Measurements from ENCODE around the gene HMOX1.
"Not testable (repeated sequence)": the region's sequence is repeated elsewhere in the genome, so short reads cannot be mapped to it uniquely, and the experiment has no call there.

The HMOX1 gene

DNA sequence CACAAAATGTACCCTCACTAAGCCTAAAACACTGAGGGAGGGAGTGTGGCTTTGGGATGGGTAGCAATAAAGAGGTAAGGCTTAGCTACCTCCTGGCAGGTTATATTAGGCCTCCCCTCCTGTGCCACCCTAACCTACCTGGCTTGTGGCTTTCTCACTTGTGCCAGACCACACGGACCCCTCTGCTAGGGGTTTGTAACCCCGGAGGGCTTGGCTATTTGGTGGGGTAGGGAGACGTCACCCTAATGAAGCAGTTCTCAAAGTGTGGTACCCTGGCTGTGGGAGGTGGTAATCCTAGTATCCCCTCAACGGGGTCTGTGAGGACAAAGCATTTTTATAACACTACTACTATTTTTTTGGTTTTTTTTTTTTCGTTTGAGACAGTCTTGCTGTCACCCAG is 10.0 kb downstream of the HMOX1 start:
- H3K4me1 ChIP-seq (ENCODE audit: control insufficient read depth, insufficient read depth, low read length): no peaks in the 10 kb centered on the region
- H3K27me3 ChIP-seq (ENCODE audit: control insufficient read depth, insufficient read depth, low read length): no peaks in the 10 kb centered on the region
- no peak overlapping the region for H3K4me3 ChIP-seq (ENCODE audit: low read depth, low read length)
- peaks cover 22% of the 10 kb centered on the region for H3K36me3 ChIP-seq (ENCODE audit: control insufficient read depth, insufficient read depth, low read length)
- no peak overlapping the region for H3K9ac ChIP-seq (ENCODE audit: low read depth, low read length)
- H3K9me3 ChIP-seq (ENCODE audit: control insufficient read depth, insufficient read depth, low read length): no peaks in the 10 kb centered on the region

DNA sequence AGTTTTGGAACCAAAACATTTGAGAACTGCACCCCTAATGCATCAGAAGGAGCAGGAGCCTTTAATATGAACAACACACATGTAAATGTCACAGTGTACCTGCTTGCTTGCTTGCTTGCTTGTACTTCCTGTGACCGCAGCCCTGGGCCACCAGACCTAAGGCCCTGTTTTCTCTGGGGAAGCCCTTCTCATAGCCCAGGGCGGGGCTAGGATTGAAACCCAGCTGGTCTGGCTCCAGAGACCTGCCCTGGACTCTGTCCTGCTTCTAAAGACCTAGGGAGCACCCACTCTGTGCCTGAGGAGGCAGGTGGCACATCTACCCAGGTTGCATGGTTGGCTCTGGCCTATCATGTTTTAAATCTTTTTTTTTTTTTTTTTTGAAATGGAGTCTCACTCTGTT is 11.5 kb downstream of the HMOX1 start:
- no peak overlapping the region for H3K9ac ChIP-seq (ENCODE audit: low read depth, low read length)
- no peaks in the 10 kb centered on the region for H3K9me3 ChIP-seq (ENCODE audit: control insufficient read depth, insufficient read depth, low read length)
- H3K36me3 ChIP-seq (ENCODE audit: control insufficient read depth, insufficient read depth, low read length): peaks cover 16% of the 10 kb centered on the region
- H3K4me3 ChIP-seq (ENCODE audit: low read depth, low read length): no peak overlapping the region
- no peaks in the 10 kb centered on the region for H3K4me1 ChIP-seq (ENCODE audit: control insufficient read depth, insufficient read depth, low read length)
- no peaks in the 10 kb centered on the region for H3K27me3 ChIP-seq (ENCODE audit: control insufficient read depth, insufficient read depth, low read length)

DNA sequence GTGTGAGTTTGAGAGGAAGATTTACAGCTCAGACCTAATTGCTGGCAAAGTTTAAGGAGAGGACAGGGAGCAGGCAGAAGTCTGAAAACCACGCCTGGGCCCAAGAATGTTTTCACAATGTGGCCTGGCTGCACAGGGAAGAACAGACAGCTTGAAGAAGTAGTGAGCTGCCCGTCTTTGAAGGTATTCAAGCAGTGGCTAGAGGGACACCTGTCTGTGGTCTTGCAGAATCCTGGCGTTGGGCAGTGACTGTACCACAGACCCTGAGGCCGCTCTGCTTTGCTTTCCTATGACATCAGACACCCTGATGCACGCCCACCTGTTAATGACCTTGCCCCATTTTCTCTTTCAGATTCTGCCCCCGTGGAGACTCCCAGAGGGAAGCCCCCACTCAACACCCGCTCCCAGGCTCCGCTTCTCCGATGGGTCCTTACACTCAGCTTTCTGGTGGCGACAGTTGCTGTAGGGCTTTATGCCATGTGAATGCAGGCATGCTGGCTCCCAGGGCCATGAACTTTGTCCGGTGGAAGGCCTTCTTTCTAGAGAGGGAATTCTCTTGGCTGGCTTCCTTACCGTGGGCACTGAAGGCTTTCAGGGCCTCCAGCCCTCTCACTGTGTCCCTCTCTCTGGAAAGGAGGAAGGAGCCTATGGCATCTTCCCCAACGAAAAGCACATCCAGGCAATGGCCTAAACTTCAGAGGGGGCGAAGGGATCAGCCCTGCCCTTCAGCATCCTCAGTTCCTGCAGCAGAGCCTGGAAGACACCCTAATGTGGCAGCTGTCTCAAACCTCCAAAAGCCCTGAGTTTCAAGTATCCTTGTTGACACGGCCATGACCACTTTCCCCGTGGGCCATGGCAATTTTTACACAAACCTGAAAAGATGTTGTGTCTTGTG is 12.5 kb downstream of the HMOX1 start:
- H3K27me3 ChIP-seq (ENCODE audit: control insufficient read depth, insufficient read depth, low read length): no peaks in the 10 kb centered on the region
- H3K9me3 ChIP-seq (ENCODE audit: control insufficient read depth, insufficient read depth, low read length): no peaks in the 10 kb centered on the region
- H3K36me3 ChIP-seq (ENCODE audit: control insufficient read depth, insufficient read depth, low read length): peaks cover 12% of the 10 kb centered on the region
- no peak overlapping the region for H3K9ac ChIP-seq (ENCODE audit: low read depth, low read length)
- no peak overlapping the region for H3K4me3 ChIP-seq (ENCODE audit: low read depth, low read length)
- H3K4me1 ChIP-seq (ENCODE audit: control insufficient read depth, insufficient read depth, low read length): no peaks in the 10 kb centered on the region

DNA sequence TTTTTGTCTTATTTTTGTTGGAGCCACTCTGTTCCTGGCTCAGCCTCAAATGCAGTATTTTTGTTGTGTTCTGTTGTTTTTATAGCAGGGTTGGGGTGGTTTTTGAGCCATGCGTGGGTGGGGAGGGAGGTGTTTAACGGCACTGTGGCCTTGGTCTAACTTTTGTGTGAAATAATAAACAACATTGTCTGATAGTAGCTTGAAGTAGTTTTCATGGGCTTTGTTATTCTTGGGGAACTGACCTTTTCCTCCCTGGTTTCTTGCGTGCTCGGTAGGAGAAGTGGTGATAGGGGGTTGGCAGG is 13.1 kb downstream of the HMOX1 start:
- Histone ChIP-seq H3K27me3 (ENCODE audit: control insufficient read depth, insufficient read depth, low read length) (no peaks in the 10 kb centered on the region), H3K4me3 (ENCODE audit: low read depth, low read length) (no peak overlapping the region), H3K9ac (ENCODE audit: low read depth, low read length) (no peak overlapping the region), H3K36me3 (ENCODE audit: control insufficient read depth, insufficient read depth, low read length) (peaks cover 12% of the 10 kb centered on the region), H3K4me1 (ENCODE audit: control insufficient read depth, insufficient read depth, low read length) (no peaks in the 10 kb centered on the region), H3K9me3 (ENCODE audit: control insufficient read depth, insufficient read depth, low read length) (no peaks in the 10 kb centered on the region)

DNA sequence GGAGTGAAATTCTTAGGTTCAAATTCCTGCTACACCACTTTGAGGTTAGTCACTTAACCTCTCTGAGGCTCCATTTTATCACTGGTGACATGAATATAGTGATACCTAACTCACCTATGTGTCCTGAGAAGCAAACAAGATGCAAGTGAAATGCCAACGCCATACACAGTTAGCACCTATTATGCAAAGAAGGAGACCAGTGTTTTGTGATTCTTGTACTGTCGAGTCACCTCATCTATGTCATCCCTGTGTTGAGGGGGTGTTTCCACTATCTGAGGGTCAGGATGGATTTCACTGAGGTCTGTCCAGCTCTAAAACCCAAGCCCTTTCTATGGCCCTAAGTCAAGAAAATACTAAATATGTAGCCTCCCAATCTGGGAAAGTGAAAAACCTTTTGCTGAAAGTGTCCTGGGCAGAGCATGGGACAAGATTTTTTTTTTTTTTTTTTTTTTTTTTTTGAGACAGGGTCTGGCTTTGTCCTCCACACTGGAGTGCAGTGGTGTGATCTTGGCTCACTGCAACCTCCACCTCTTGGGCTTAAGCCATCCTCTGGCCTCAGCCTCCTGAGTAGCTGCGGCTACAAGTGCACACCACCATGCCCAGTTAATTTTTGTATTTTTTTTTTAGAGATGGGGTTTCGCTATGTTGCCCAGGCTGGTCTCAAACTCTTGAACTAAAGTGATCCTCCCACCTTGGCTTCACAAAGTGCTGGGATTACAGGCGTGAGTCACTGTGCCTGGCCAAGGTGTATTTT is 14.1 kb downstream of the HMOX1 start:
- H3K27me3 ChIP-seq (ENCODE audit: control insufficient read depth, insufficient read depth, low read length): no peaks in the 10 kb centered on the region
- no peaks in the 10 kb centered on the region for H3K9me3 ChIP-seq (ENCODE audit: control insufficient read depth, insufficient read depth, low read length)
- H3K4me1 ChIP-seq (ENCODE audit: control insufficient read depth, insufficient read depth, low read length): no peaks in the 10 kb centered on the region
- H3K4me3 ChIP-seq (ENCODE audit: low read depth, low read length): no peak overlapping the region
- no peak overlapping the region for H3K9ac ChIP-seq (ENCODE audit: low read depth, low read length)
- H3K36me3 ChIP-seq (ENCODE audit: control insufficient read depth, insufficient read depth, low read length): peaks cover 10% of the 10 kb centered on the region

DNA sequence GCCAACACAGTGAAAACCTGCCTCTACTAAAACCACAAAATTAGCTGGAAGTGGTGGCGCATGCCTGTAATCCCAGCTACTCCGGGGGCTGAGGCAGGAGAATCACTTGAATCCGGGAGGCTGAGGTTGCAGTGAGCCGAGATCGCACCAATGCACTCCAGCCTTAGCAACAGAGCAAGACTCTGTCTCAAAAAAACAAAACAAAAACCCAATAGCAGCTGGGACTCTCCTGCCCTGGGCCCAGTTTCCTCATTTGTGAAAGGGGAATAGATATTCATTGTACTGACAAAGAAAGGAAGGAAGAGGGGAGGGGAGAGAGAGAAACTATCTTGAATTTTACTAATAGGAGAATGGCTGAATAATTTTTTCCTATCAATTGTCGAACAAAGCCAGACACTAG is 15.7 kb downstream of the HMOX1 start:
- not testable (repeated sequence) for H3K27me3 ChIP-seq (ENCODE audit: control insufficient read depth, insufficient read depth, low read length); H3K4me1 ChIP-seq (ENCODE audit: control insufficient read depth, insufficient read depth, low read length); H3K9me3 ChIP-seq (ENCODE audit: control insufficient read depth, insufficient read depth, low read length); H3K4me3 ChIP-seq (ENCODE audit: low read depth, low read length); H3K9ac ChIP-seq (ENCODE audit: low read depth, low read length)
- peaks cover 13% of the 10 kb centered on the region for H3K36me3 ChIP-seq (ENCODE audit: control insufficient read depth, insufficient read depth, low read length)

DNA sequence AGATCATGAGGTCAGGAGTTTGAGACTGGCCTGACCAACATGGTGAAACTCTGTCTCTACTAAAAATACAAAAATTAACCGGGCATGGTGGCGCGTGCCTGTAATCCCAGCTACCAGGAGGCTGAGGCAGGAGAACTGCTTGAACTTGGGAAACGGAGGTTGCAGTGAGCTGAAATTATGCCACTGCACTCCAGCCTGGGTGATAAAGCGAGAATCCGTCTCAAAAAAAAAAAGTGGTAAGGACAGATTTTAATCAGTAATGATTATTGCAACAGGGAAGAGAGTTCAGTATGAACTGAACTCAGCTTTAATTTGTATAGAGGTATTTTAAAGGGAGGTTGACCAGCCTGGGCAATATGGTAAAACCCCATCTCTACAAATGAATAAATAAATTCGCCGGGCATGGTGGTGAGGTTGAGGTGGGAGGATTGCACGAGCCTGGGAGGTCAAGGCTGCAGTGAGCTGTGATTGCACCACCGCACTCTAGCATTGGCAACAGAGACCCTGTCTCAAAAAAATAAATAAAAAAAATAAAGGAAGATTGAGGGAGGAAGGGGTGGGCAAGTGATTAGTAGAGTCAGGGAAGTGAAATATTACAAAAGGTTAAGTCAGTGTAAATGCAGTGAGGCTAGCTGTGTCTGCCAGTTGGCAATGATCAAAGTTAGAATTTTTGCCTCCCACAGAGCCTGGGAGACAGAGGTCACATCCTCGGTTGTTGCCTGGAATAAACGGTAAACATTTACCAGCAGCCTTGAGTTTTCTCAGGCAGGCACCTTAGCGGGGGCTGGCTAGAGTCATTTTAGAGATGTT is 16.4 kb downstream of the HMOX1 start:
- Histone ChIP-seq H3K9ac (ENCODE audit: low read depth, low read length) (no peak overlapping the region), H3K36me3 (ENCODE audit: control insufficient read depth, insufficient read depth, low read length) (peaks cover 19% of the 10 kb centered on the region), H3K27me3 (ENCODE audit: control insufficient read depth, insufficient read depth, low read length) (no peaks in the 10 kb centered on the region), H3K4me3 (ENCODE audit: low read depth, low read length) (no peak overlapping the region), H3K4me1 (ENCODE audit: control insufficient read depth, insufficient read depth, low read length) (peaks cover 10% of the 10 kb centered on the region), H3K9me3 (ENCODE audit: control insufficient read depth, insufficient read depth, low read length) (no peaks in the 10 kb centered on the region)

DNA sequence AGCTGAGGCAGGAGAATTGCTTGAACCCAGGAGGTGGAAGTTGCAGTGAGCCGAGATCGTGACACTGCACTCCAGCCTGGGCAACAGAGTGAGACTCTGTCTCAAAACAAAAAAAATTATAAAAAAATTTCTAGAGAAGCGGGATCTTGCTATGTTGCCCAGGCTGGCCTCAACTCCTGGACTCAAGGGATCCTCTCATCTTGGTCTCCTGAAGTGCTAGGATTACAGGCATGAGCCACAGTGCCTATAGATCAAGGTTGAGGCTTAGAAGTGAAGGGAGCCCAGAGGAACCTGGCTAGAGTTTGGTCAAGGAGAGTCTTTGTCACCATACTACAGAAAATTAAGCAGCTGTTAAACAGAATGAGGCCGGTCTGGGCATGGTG is 17.7 kb downstream of the HMOX1 start:
- H3K36me3 ChIP-seq (ENCODE audit: control insufficient read depth, insufficient read depth, low read length): peaks cover 27% of the 10 kb centered on the region
- H3K27me3 ChIP-seq (ENCODE audit: control insufficient read depth, insufficient read depth, low read length): no peaks in the 10 kb centered on the region
- H3K9me3 ChIP-seq (ENCODE audit: control insufficient read depth, insufficient read depth, low read length): no peaks in the 10 kb centered on the region
- H3K4me1 ChIP-seq (ENCODE audit: control insufficient read depth, insufficient read depth, low read length): peaks cover 10% of the 10 kb centered on the region
- no peak overlapping the region for H3K9ac ChIP-seq (ENCODE audit: low read depth, low read length)
- no peak overlapping the region for H3K4me3 ChIP-seq (ENCODE audit: low read depth, low read length)

DNA sequence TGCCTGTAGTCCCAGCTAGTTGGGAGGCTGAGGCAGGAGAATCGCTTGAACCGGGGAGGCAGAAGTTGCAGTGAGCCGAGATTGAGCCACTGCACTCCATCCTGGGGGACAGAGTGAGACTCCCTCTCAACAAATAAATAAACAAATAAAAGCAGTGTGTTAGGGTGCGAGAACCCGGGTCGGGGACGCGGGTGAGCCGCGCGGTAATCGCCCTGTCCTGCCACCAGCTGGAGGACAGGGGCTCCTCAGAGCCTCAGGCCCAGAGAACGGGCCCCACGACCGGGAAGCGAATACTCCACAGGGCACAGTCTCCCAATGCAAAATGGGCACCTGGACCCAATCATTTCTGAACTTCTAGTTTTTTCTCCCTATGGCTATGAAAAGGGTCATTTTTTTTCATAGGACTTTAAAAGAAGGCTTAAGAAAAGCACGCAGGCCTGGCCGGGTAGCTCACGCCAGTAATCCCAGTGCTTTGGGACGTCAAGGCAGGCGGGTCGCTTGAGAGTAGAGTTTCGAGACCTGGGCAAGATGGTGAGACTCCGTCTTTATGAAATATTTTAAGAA is 18.3 kb downstream of the HMOX1 start:
- Histone ChIP-seq H3K9me3 (ENCODE audit: control insufficient read depth, insufficient read depth, low read length) (no peaks in the 10 kb centered on the region), H3K36me3 (ENCODE audit: control insufficient read depth, insufficient read depth, low read length) (peaks cover 26% of the 10 kb centered on the region), H3K4me1 (ENCODE audit: control insufficient read depth, insufficient read depth, low read length) (peaks cover 10% of the 10 kb centered on the region), H3K4me3 (ENCODE audit: low read depth, low read length) (peak overlapping the region; percentile 95), H3K9ac (ENCODE audit: low read depth, low read length) (peak overlapping the region; percentile 97), H3K27me3 (ENCODE audit: control insufficient read depth, insufficient read depth, low read length) (no peaks in the 10 kb centered on the region)

DNA sequence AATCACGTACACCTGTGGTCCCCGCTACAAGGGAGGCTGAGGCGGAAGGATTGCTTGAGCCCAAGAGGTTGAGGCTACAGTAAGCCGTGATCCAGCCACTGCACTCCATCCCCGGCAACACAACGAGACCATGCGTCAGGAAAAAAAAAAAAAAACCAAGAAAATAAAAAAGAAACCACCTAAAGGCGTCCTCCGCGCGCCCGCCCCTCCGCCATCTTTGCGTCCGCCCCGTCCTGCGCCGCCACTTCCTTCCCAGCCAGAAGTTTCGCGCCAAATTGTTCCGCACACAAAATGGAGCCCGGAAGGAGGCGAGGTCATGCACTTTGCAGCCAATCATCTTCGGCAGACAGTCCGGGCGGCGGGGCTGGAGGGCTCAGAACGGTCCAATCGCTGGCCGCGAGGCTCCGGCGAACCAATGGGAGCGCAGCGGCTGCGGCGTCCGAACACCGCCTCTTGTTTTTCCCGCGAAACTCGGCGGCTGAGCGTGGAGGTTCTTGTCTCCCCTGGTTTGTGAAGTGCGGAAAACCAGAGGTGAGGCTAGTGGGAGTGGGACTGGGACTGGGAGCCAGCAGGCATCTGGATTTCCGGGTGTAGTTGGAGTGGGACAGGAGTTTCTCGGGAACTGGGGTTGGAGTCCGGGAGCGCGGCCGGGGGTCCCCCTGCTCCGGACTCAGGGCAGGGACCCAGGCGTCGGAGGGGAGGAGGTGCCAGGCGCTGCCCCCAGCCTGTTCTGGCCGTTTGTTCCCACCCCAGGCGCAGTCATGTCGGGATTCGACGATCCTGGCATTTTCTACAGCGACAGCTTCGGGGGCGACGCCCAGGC is 19.0 kb downstream of the HMOX1 start, which contains the start of gene MCM5:
TSS of gene MCM5 (plus strand) at position 463 of the 823 bp plus-strand sequence. CDS start at position 762, 299 bp downstream.
- peak within 1 kb of the TSS; percentile 95 for H3K4me3 ChIP-seq (ENCODE audit: low read depth, low read length)
- peaks cover 30% of the 10 kb centered on the region for H3K36me3 ChIP-seq (ENCODE audit: control insufficient read depth, insufficient read depth, low read length)
- H3K9ac ChIP-seq (ENCODE audit: low read depth, low read length): peak within 1 kb of the TSS; percentile 97
- no peaks in the 10 kb centered on the region for H3K27me3 ChIP-seq (ENCODE audit: control insufficient read depth, insufficient read depth, low read length)
- H3K4me1 ChIP-seq (ENCODE audit: control insufficient read depth, insufficient read depth, low read length): peaks cover 10% of the 10 kb centered on the region
- H3K9me3 ChIP-seq (ENCODE audit: control insufficient read depth, insufficient read depth, low read length): no peaks in the 10 kb centered on the region

DNA sequence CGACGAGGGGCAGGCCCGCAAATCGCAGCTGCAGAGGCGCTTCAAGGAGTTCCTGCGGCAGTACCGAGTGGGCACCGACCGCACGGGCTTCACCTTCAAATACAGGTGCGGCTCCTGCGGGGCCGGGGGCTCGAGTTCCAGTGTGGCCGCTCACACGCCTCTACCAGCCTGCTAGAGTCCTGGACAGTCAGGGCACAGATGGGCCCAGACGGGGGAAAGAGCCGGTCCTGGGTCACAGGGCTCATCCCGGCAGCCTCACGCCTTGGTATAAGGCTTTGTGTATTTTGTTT is 19.6 kb downstream of the HMOX1 start:
- peak overlapping the region; percentile 95 for H3K4me3 ChIP-seq (ENCODE audit: low read depth, low read length)
- peaks cover 30% of the 10 kb centered on the region for H3K36me3 ChIP-seq (ENCODE audit: control insufficient read depth, insufficient read depth, low read length)
- H3K27me3 ChIP-seq (ENCODE audit: control insufficient read depth, insufficient read depth, low read length): no peaks in the 10 kb centered on the region
- peaks cover 10% of the 10 kb centered on the region for H3K4me1 ChIP-seq (ENCODE audit: control insufficient read depth, insufficient read depth, low read length)
- peak overlapping the region; percentile 97 for H3K9ac ChIP-seq (ENCODE audit: low read depth, low read length)
- H3K9me3 ChIP-seq (ENCODE audit: control insufficient read depth, insufficient read depth, low read length): no peaks in the 10 kb centered on the region
